ENCODE data around the gene CMTM4.

DNA sequence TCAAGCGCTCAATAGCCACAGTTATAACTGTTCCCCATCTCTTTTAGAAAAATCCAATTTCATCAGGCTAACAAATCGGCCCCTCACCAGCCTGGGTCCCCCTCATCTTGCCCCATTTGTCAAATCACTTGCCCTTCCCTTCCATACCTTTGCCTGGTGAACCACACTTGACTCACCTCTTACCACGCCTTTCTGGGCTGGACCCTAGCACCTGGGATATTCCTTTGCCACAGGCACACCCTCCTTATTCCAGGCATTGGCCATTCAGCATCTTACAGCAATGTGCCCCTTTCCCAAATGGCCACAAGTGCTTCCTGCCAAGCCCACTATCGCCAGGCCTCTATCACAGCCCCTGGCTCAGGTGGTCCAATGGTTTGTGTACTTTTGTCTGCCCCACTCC is 14.9 kb downstream of the CMTM4 start:
- TF ChIP-seq, protein P1, sequence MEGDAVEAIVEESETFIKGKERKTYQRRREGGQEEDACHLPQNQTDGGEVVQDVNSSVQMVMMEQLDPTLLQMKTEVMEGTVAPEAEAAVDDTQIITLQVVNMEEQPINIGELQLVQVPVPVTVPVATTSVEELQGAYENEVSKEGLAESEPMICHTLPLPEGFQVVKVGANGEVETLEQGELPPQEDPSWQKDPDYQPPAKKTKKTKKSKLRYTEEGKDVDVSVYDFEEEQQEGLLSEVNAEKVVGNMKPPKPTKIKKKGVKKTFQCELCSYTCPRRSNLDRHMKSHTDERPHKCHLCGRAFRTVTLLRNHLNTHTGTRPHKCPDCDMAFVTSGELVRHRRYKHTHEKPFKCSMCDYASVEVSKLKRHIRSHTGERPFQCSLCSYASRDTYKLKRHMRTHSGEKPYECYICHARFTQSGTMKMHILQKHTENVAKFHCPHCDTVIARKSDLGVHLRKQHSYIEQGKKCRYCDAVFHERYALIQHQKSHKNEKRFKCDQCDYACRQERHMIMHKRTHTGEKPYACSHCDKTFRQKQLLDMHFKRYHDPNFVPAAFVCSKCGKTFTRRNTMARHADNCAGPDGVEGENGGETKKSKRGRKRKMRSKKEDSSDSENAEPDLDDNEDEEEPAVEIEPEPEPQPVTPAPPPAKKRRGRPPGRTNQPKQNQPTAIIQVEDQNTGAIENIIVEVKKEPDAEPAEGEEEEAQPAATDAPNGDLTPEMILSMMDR (IDR thresholded peaks at IDR 0.05; ENCODE audit: insufficient read depth, low read length): no peak
- no peak for TF ChIP-seq POLR2AphosphoS5 (IDR thresholded peaks at IDR 0.05; ENCODE audit: low read depth)
- TF ChIP-seq, protein P2, sequence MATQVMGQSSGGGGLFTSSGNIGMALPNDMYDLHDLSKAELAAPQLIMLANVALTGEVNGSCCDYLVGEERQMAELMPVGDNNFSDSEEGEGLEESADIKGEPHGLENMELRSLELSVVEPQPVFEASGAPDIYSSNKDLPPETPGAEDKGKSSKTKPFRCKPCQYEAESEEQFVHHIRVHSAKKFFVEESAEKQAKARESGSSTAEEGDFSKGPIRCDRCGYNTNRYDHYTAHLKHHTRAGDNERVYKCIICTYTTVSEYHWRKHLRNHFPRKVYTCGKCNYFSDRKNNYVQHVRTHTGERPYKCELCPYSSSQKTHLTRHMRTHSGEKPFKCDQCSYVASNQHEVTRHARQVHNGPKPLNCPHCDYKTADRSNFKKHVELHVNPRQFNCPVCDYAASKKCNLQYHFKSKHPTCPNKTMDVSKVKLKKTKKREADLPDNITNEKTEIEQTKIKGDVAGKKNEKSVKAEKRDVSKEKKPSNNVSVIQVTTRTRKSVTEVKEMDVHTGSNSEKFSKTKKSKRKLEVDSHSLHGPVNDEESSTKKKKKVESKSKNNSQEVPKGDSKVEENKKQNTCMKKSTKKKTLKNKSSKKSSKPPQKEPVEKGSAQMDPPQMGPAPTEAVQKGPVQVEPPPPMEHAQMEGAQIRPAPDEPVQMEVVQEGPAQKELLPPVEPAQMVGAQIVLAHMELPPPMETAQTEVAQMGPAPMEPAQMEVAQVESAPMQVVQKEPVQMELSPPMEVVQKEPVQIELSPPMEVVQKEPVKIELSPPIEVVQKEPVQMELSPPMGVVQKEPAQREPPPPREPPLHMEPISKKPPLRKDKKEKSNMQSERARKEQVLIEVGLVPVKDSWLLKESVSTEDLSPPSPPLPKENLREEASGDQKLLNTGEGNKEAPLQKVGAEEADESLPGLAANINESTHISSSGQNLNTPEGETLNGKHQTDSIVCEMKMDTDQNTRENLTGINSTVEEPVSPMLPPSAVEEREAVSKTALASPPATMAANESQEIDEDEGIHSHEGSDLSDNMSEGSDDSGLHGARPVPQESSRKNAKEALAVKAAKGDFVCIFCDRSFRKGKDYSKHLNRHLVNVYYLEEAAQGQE (IDR thresholded peaks at IDR 0.05; ENCODE audit: insufficient replicate concordance, low read depth): no peak

Measured in HL-60 (cell line).